GM12873 (cell line): ENCODE results near the gene WWC1.

Source experiments
- CTCF ChIP-seq: IDR thresholded peaks from 2 replicates; pipeline ENCODE4 v1.5.1; 2012; ENCODE audit warnings: low read depth, mild to moderate bottlenecking, moderate library complexity, low read length, control low read depth; ENCODE audit not compliant: insufficient read depth; ENCODE audit errors: missing control alignments

WWC1 gene

GRCh38 chr5:168481330-168481788, 189.9 kb downstream of the WWC1 start:
- TF ChIP-seq CTCF, result no peak

- no peak for TF ChIP-seq CTCF
Measured at GRCh38 chr5:168482361-168482760, 190.9 kb downstream of the WWC1 start.

- TF ChIP-seq CTCF, result peak; percentile 95
Measured at GRCh38 chr5:168486136-168486879, 194.9 kb downstream of the WWC1 start, which contains the start of gene RARS1. TSS of gene RARS1 (plus strand) at chr5:168486471. CDS start at chr5:168486499, 28 bp downstream.

- TF ChIP-seq CTCF, result no peak
Measured at GRCh38 chr5:168489059-168489458, 197.6 kb downstream of the WWC1 start.

- TF ChIP-seq CTCF, result no peak
Measured at GRCh38 chr5:168494057-168494555, 202.7 kb downstream of the WWC1 start.

GRCh38 chr5:168502563-168503237, 211.3 kb downstream of the WWC1 start:
- no peak for TF ChIP-seq CTCF

GRCh38 chr5:168513861-168514428, 222.5 kb downstream of the WWC1 start:
- no peak for TF ChIP-seq CTCF
